Esophagus muscularis mucosa (tissue), 3 donors: ENCODE results near the gene FBXO34.
A peak's percentile ranks its signal among the peaks of the same experiment; 100 is the strongest.

Experiments
- EP300 ChIP-seq: sonication (generic); formaldehyde crosslinking; IDR thresholded peaks from one replicate; pipeline ENCODE4 v1.6.1; 2017; ENCODE audit warnings: antibody characterized with exemption
- TF ChIP-seq, protein P1 (sequence below), 3 experiments: fragments of 200-600 bp in 2 of 3; fragments of 450-650 bp in 1 of 3; sonication (generic) in 2 of 3; IDR thresholded peaks; one replicate each; pipeline ENCODE4 v1.5.1; 2017 to 2019; ENCODE audit warnings: antibody characterized with exemption in 3 of 3, mild to moderate bottlenecking in 2 of 3, moderate library complexity in 1 of 3

GRCh38 chr14:55270832-55271571, at the start of gene FBXO34:
- no peak for TF ChIP-seq EP300
- TF ChIP-seq, protein P1, sequence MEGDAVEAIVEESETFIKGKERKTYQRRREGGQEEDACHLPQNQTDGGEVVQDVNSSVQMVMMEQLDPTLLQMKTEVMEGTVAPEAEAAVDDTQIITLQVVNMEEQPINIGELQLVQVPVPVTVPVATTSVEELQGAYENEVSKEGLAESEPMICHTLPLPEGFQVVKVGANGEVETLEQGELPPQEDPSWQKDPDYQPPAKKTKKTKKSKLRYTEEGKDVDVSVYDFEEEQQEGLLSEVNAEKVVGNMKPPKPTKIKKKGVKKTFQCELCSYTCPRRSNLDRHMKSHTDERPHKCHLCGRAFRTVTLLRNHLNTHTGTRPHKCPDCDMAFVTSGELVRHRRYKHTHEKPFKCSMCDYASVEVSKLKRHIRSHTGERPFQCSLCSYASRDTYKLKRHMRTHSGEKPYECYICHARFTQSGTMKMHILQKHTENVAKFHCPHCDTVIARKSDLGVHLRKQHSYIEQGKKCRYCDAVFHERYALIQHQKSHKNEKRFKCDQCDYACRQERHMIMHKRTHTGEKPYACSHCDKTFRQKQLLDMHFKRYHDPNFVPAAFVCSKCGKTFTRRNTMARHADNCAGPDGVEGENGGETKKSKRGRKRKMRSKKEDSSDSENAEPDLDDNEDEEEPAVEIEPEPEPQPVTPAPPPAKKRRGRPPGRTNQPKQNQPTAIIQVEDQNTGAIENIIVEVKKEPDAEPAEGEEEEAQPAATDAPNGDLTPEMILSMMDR (IDR thresholded peaks at IDR 0.05): peak; percentile 96 to 99 (median 99)
